Sigmoid colon (tissue), 4 donors: ENCODE measurements around the gene CLTA.
"Not testable (repeated sequence)": the region's sequence is repeated elsewhere in the genome, so short reads cannot be mapped to it uniquely, and the experiment has no call there.

Experiments
- EP300 ChIP-seq, 4 donors: sonication (generic); formaldehyde crosslinking; IDR thresholded peaks; one replicate each; pipeline ENCODE4 v1.6.1; 2017; ENCODE audit warnings: antibody characterized with exemption in 4 of 4
- POLR2A ChIP-seq, 2 donors: fragments of 450-650 bp; IDR thresholded peaks; one replicate each; pipeline ENCODE4 v1.6.1; 2016; ENCODE audit warnings: antibody characterized with exemption in 2 of 2, mild to moderate bottlenecking in 2 of 2, moderate library complexity in 2 of 2
- POLR2AphosphoS5 ChIP-seq, 4 donors: sonication (generic); formaldehyde crosslinking; IDR thresholded peaks; one replicate each; pipeline ENCODE4 v1.6.1; 2017; ENCODE audit warnings: antibody characterized with exemption in 4 of 4
- TF ChIP-seq, protein P1 (sequence below), 4 experiments: fragments of 450-650 bp in 3 of 4; fragments of 200-600 bp in 1 of 4; IDR thresholded peaks; one replicate each; pipeline ENCODE4 v1.5.1; 2016 to 2019; ENCODE audit warnings: antibody characterized with exemption in 4 of 4, mild to moderate bottlenecking in 3 of 4, moderate library complexity in 2 of 4

DNA sequence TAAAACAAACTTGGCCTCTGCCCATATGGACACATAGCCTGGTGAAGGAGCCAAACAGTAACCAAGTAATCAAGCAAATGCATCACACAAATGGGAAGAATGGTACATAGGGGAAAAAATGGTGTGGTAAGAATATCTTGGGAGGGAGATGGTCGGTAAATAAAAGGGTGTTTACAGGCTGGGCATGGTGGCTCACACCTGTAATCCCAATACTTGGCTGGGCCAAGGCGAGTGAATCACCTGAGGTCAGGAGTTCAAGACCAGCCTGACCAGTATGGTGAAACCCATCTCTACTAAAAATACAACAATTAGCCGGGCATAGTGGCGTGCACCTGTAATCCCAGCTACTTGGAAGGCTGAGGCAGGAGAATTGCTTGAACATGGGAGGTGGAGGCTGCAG, 31.2 kb upstream of the CLTA start:
- TF ChIP-seq, protein P1, sequence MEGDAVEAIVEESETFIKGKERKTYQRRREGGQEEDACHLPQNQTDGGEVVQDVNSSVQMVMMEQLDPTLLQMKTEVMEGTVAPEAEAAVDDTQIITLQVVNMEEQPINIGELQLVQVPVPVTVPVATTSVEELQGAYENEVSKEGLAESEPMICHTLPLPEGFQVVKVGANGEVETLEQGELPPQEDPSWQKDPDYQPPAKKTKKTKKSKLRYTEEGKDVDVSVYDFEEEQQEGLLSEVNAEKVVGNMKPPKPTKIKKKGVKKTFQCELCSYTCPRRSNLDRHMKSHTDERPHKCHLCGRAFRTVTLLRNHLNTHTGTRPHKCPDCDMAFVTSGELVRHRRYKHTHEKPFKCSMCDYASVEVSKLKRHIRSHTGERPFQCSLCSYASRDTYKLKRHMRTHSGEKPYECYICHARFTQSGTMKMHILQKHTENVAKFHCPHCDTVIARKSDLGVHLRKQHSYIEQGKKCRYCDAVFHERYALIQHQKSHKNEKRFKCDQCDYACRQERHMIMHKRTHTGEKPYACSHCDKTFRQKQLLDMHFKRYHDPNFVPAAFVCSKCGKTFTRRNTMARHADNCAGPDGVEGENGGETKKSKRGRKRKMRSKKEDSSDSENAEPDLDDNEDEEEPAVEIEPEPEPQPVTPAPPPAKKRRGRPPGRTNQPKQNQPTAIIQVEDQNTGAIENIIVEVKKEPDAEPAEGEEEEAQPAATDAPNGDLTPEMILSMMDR (IDR thresholded peaks at IDR 0.05): not testable (repeated sequence)
- not testable (repeated sequence) for TF ChIP-seq POLR2A, EP300, POLR2AphosphoS5 (IDR thresholded peaks at IDR 0.05)
